Mesenteric fat pad (tissue), 1 donor: ENCODE results near the gene ODF2. TPM values are rescaled to one million over a fixed set of nuclear protein-coding genes. Genes with fewer than 3 reads are reported as not detected.

Source experiments
- DNase-seq: peaks from one replicate; pipeline ENCODE4 v3.0.0-alpha.2; 2020; ENCODE audit warnings: low spot score
- total RNA-seq: library from RNA; stranded (reverse); fragmentation: NEBNext Ultra II Directional; extraction: Animal tissue kit (Norgen Biotek cat#: 25700); gene quantifications from one replicate; pipeline ENCODE4 v1.2.1, GENCODE V29; 2021
- donor health status: DM: yes; HTN: yes; CAD: no.

The ODF2 gene
- total RNA-seq, 1 donor from 2014 or later, result 18.6 TPM

GRCh38 chr9:128526720-128527119 is 70.9 kb downstream of the ODF2 start:
- no peak for DNase-seq

GRCh38 chr9:128528445-128529160 is 72.8 kb downstream of the ODF2 start:
- DNase-seq, result no peak

DNA sequence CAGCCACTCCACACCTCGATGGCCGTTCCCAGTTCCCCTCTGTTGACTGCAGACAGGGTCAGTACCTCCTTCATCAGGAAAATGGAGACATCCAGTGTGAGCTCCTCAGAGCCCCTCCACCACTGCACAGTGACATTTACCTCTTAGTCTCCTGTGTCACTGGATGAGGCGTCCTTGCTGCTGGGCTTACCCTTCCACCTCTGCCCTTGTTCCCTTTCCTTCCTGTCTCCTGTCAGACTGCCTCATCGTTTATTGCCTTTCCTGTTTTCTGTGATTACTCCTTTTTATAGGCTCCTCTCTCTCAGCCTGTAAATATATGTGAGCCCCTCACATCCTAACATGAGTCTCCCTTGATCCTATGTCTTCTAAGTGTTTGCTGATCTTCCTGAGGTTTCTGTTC is 73.4 kb downstream of the ODF2 start:
- no peak for DNase-seq

GRCh38 chr9:128532581-128532980 is 76.8 kb downstream of the ODF2 start:
- DNase-seq, result no peak

GRCh38 chr9:128540634-128541360 is 85.0 kb downstream of the ODF2 start:
- no peak for DNase-seq

GRCh38 chr9:128546504-128546903 is 90.7 kb downstream of the ODF2 start:
- no peak for DNase-seq

GRCh38 chr9:128548876-128549275 is 93.1 kb downstream of the ODF2 start:
- no peak for DNase-seq

DNA sequence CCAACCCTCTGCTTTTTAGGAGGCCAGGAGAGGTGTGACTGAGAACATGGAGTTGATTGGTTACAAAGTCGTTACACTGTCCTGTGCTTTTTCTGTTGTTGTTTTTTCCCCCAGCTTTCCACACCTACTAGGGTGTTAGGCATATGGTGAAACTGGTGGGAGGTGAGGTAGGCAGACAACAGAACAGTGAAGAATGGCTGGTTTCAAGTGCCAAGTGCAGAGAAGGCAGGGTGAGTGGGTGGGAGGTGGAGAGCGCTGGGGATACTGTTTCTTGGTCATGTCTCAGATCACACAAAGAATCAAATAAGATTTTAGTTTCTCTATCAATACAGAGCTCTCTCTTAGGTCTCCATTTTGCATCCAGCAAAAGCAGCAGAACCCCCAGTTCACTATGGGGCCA is 94.4 kb downstream of the ODF2 start:
- no peak for DNase-seq

Other genes with a start within 250 kb of the ODF2 start
- gene GOLGA2, start 180.0 kb upstream of the ODF2 start, total RNA-seq, result 130 TPM
- gene SWI5, start 179.7 kb upstream of the ODF2 start, total RNA-seq, result 16.0 TPM
- 25.0 TPM for gene TRUB2, start 133.6 kb upstream of the ODF2 start, total RNA-seq
- 25.7 TPM for gene COQ4, start 133.2 kb upstream of the ODF2 start, total RNA-seq
- gene SLC27A4, start 115.5 kb upstream of the ODF2 start, total RNA-seq, result 27.9 TPM
- gene URM1, start 84.6 kb upstream of the ODF2 start, total RNA-seq, result 55.7 TPM
- 46.0 TPM for gene CERCAM, start 35.1 kb upstream of the ODF2 start, total RNA-seq
- 19.0 TPM for gene GLE1, start 48.7 kb downstream of the ODF2 start, total RNA-seq
- gene SPTAN1, start 96.6 kb downstream of the ODF2 start, total RNA-seq, result 361 TPM
- gene DYNC2I2, start 200.8 kb downstream of the ODF2 start, total RNA-seq, result 9.8 TPM
- gene SET, start 233.2 kb downstream of the ODF2 start, total RNA-seq, result 197 TPM
- 14.7 TPM for gene PKN3, start 246.5 kb downstream of the ODF2 start, total RNA-seq